OCI-LY1 (cell line): Measurements from ENCODE around the gene B4GALNT2.

Source experiments
- EZH2 ChIP-seq: fragments of 200-600 bp; sonication (generic), shearing (Covaris generic); IDR thresholded peaks from 2 replicates; pipeline ENCODE4 v1.8.0; 2017; ENCODE audit warnings: borderline replicate concordance, mixed run types, mild to moderate bottlenecking, antibody characterized with exemption, low read length, moderate library complexity, mixed read lengths
- TF ChIP-seq, protein P1 (sequence below): fragments of 200-600 bp; sonication (generic), shearing (Covaris generic); IDR thresholded peaks from 2 replicates; pipeline ENCODE4 v1.5.1; 2017; ENCODE audit warnings: mild to moderate bottlenecking, antibody characterized with exemption, low read length, moderate library complexity, mixed read lengths

DNA sequence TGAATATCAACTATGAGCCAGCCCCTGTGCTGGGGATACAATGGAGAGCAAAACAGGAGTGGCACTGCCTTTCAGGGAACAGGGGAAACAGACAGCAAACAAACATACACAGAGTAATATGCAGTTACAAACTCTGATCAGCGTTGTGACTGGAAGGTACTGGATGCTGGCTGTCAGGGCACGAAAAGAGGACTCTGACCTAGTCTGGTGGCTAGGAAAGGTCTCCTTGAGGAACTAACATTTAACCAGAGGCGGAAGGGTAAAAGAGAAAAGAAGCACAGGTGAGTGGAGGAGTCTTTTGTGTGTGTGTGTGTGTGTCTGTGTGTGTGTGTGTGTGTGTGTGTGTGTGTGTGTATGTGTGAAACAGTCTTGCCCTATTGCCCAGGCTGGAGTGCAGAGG lies 12.4 kb upstream of the B4GALNT2 start:
- TF ChIP-seq, protein P1, sequence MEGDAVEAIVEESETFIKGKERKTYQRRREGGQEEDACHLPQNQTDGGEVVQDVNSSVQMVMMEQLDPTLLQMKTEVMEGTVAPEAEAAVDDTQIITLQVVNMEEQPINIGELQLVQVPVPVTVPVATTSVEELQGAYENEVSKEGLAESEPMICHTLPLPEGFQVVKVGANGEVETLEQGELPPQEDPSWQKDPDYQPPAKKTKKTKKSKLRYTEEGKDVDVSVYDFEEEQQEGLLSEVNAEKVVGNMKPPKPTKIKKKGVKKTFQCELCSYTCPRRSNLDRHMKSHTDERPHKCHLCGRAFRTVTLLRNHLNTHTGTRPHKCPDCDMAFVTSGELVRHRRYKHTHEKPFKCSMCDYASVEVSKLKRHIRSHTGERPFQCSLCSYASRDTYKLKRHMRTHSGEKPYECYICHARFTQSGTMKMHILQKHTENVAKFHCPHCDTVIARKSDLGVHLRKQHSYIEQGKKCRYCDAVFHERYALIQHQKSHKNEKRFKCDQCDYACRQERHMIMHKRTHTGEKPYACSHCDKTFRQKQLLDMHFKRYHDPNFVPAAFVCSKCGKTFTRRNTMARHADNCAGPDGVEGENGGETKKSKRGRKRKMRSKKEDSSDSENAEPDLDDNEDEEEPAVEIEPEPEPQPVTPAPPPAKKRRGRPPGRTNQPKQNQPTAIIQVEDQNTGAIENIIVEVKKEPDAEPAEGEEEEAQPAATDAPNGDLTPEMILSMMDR, result no peak
- no peak for TF ChIP-seq EZH2
